Calu3 (cell line): ENCODE measurements around the gene SMARCD3. TPM values are rescaled to one million over a fixed set of nuclear protein-coding genes. Genes with fewer than 3 reads are reported as not detected.
A peak's percentile ranks its signal among the peaks of the same experiment; 100 is the strongest.

Experiments used
- BruUV-seq: library from RNA; stranded (reverse); fragments of 400-500 nt; replicated peaks from 2 replicates; lab custom pipeline; 2021; lab: Mats Ljungman, UMichigan
- CTCF ChIA-PET: fragments of 300-600 bp; sonication (Branson Sonifier 250); formaldehyde crosslinking; loops from one replicate; lab custom pipeline; 2022; ENCODE audit warnings: antibody characterized with exemption; lab: Charles Lee
- DNase-seq: peaks from one replicate; pipeline ENCODE4 v3.0.0; 2022
- H3K27ac Mint-ChIP-seq: one replicate; pipeline ENCODE4 v1.8.0; 2022; ENCODE audit warnings: mixed read lengths; ENCODE audit not compliant: unreplicated experiment
- H3K27me3 Mint-ChIP-seq: one replicate; pipeline ENCODE4 v1.8.0; 2022; ENCODE audit warnings: mixed read lengths; ENCODE audit not compliant: unreplicated experiment
- H3K36me3 Mint-ChIP-seq: one replicate; pipeline ENCODE4 v1.8.0; 2022; ENCODE audit warnings: mild to moderate bottlenecking, moderate library complexity, mixed read lengths; ENCODE audit not compliant: insufficient read depth, unreplicated experiment
- H3K4me1 Mint-ChIP-seq: one replicate; pipeline ENCODE4 v1.8.0; 2022; ENCODE audit warnings: mild to moderate bottlenecking, low read depth, mixed read lengths; ENCODE audit not compliant: unreplicated experiment
- H3K4me3 Mint-ChIP-seq: one replicate; pipeline ENCODE4 v1.8.0; 2022; ENCODE audit warnings: mild to moderate bottlenecking, low read depth, moderate library complexity, mixed read lengths; ENCODE audit not compliant: unreplicated experiment
- H3K9me3 Mint-ChIP-seq: one replicate; pipeline ENCODE4 v1.8.0; 2022; ENCODE audit warnings: low read depth, mixed read lengths; ENCODE audit not compliant: unreplicated experiment
- intact Hi-C: fragments of 100-400 bp; cut with micrococcal nuclease; formaldehyde crosslinking; loops from one replicate; pipeline ENCODE4 v1.10.0; 2022; ENCODE audit not compliant: unreplicated experiment
- total RNA-seq: library from RNA; stranded (reverse); gene quantifications from 2 replicates; pipeline ENCODE4 v1.2.3, GENCODE V29; 2022
- TF ChIP-seq, protein P1 (sequence below): fragments of 200-600 bp; IDR thresholded peaks from one replicate; pipeline ENCODE4 v1.8.0; 2022; ENCODE audit warnings: antibody characterized with exemption; ENCODE audit not compliant: unreplicated experiment

SMARCD3 gene
- total RNA-seq, 1 experiment from 2014 or later, result 2.3 TPM

DNA sequence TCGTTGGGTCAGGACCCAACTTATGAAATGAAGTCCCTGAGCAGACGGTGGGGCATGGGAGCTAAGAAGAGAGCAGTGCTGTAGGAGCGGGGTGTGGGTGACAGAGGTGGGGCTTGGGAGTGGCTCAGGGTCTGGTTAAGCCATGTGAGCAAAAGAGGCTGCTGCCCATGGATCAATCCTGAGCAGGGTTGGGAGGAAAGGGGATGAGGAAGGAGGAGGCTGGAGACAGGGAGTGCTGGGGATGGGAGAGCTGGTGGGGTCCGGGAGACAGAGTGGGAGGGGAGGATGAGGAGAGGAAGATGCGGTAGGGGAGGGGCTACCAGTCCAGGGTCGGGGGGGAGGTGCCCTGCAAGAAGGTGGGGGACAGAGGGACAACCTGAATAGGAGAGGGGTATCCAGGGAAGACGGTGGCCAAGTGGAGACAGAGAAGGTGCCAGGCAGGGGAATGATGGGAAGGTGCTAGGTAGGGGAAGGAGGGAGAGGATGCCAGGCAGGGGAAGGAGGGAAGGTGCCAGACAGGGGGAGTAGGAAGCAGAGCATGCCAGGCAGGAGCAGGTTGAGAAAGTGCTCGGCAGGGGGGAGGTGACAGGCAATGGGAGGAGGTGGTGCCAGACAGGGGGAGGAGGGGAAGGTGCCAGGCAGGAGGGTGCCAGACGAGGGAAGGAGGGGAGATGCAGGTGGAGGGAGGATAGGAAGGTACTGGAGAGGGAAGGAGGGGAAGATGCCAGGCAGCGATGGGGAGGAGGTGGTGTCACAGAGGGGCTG lies 27.5 kb upstream of the SMARCD3 start:
- TF ChIP-seq, protein P1, sequence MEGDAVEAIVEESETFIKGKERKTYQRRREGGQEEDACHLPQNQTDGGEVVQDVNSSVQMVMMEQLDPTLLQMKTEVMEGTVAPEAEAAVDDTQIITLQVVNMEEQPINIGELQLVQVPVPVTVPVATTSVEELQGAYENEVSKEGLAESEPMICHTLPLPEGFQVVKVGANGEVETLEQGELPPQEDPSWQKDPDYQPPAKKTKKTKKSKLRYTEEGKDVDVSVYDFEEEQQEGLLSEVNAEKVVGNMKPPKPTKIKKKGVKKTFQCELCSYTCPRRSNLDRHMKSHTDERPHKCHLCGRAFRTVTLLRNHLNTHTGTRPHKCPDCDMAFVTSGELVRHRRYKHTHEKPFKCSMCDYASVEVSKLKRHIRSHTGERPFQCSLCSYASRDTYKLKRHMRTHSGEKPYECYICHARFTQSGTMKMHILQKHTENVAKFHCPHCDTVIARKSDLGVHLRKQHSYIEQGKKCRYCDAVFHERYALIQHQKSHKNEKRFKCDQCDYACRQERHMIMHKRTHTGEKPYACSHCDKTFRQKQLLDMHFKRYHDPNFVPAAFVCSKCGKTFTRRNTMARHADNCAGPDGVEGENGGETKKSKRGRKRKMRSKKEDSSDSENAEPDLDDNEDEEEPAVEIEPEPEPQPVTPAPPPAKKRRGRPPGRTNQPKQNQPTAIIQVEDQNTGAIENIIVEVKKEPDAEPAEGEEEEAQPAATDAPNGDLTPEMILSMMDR, result no peak
- intact Hi-C loops, result no loop called here
- no peaks in the 10 kb centered on the region for H3K4me1 Mint-ChIP-seq
- no peaks in the 10 kb centered on the region for H3K36me3 Mint-ChIP-seq
- H3K4me3 Mint-ChIP-seq, result peak overlapping the region; percentile 40
- no peak overlapping the region for H3K27ac Mint-ChIP-seq
- DNase-seq, result no peak
- no peaks in the 10 kb centered on the region for H3K9me3 Mint-ChIP-seq
- no TSS peak for BruUV-seq
- CTCF ChIA-PET, result interaction anchor here (0.6 kb wide), 1 partner anchor 547 kb away, joined by 11 read pairs; no protein-coding TSS in a partner anchor
- H3K27me3 Mint-ChIP-seq, result peaks cover 79% of the 10 kb centered on the region

DNA sequence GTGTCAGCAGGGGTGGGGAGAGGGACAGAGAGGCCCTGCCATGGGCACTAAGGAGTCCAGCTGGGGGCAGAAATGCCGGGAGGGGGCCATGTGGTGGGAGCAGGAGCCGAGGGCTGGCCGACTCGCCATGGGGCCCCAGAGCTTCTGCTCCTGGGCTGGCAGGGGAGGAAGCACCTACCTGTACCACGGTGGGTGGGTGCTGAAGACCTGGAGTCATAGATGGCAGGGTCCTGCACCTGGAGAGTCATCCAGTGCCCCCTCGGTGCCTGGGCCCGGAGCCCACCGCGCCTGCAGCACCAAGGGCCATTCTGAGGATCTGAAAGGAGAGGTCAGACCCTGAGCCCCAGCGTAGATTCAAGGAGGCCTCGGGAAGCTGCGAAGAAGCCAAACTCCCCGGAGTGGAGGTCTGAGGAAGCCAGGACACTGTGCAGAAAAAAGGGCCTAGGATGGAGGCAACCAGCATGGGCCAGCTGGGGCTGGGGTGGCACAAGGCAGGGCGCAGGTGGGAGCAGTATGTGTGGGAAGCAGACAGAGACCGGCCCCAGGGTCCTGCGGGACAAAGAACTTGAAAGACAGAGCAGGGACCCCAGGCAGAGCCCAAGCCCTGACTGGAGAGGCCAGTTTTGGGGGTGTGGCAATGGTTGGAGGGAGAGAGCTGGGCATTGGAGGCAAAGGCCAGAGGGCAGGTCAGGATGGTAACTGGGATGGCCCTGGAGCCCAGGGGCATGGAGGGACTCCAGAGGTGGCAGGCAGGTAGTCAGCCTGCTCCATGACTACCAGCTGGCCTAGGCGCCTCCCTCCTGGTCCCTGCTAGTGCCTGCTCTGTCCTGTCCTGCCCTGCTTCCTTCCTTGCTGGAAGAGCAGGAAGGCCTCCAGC lies 26.7 kb upstream of the SMARCD3 start:
- no peaks in the 10 kb centered on the region for H3K9me3 Mint-ChIP-seq
- BruUV-seq, result no TSS peak
- TF ChIP-seq, protein P1, result no peak
- H3K27ac Mint-ChIP-seq, result no peak overlapping the region
- peaks cover 79% of the 10 kb centered on the region for H3K27me3 Mint-ChIP-seq
- no peaks in the 10 kb centered on the region for H3K4me1 Mint-ChIP-seq
- no peak for DNase-seq
- CTCF ChIA-PET, result interaction anchor here (0.6 kb wide), 1 partner anchor 548 kb away, joined by 11 read pairs; no protein-coding TSS in a partner anchor
- no peaks in the 10 kb centered on the region for H3K36me3 Mint-ChIP-seq
- intact Hi-C loops, result no loop called here
- peak overlapping the region; percentile 40 for H3K4me3 Mint-ChIP-seq

DNA sequence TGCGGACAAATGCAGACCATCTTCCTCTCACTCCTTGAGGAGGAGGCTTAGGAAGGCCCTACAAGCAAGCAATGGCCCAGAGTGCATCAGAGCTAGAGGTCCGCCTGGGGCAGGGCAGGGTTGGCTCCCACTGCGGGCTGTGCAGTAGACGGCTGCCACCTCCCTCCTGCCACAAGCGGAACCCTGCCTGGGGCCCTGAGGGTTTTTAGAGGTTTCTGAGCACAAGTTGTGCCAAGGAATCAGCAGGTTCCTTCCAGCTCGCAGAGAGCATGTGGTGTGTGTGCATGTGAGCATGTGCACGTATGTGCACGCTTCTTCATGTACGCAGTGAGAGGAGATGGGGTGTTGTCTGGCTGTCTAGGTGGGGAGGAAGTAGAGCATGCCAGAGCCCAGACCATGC lies 25.9 kb upstream of the SMARCD3 start:
- no peak overlapping the region for H3K4me3 Mint-ChIP-seq
- intact Hi-C loops, result no loop called here
- no peaks in the 10 kb centered on the region for H3K4me1 Mint-ChIP-seq
- H3K36me3 Mint-ChIP-seq, result no peaks in the 10 kb centered on the region
- no TSS peak for BruUV-seq
- CTCF ChIA-PET, result no interaction called here
- H3K27me3 Mint-ChIP-seq, result peaks cover 79% of the 10 kb centered on the region
- DNase-seq, result no peak
- TF ChIP-seq, protein P1, result no peak
- no peak overlapping the region for H3K27ac Mint-ChIP-seq
- no peaks in the 10 kb centered on the region for H3K9me3 Mint-ChIP-seq

GRCh38 chr7:151273651-151274390 lies 25.3 kb upstream of the SMARCD3 start:
- no peak overlapping the region for H3K4me3 Mint-ChIP-seq
- DNase-seq, result no peak
- H3K27me3 Mint-ChIP-seq, result peaks cover 79% of the 10 kb centered on the region
- H3K4me1 Mint-ChIP-seq, result no peaks in the 10 kb centered on the region
- CTCF ChIA-PET, result no interaction called here
- TF ChIP-seq, protein P1, result no peak
- no peak overlapping the region for H3K27ac Mint-ChIP-seq
- H3K36me3 Mint-ChIP-seq, result no peaks in the 10 kb centered on the region
- intact Hi-C loops, result no loop called here
- no TSS peak for BruUV-seq
- H3K9me3 Mint-ChIP-seq, result no peaks in the 10 kb centered on the region
